AG10803 (cell line): ENCODE measurements around the gene ZBTB12.
A peak's percentile ranks its signal among the peaks of the same experiment; 100 is the strongest.

Experiments used
- DNase-seq: peaks from one replicate; pipeline ENCODE4 v3.0.0; 2010; ENCODE audit warnings: low read depth
- H3K4me3 ChIP-seq: 2 replicates; pipeline ENCODE4 v1.5.1; 2011; ENCODE audit warnings: mild to moderate bottlenecking, low read length, control low read depth
- CTCF ChIP-seq: conservative IDR thresholded peaks from 2 replicates; pipeline ENCODE4 v1.5.1; 2011; ENCODE audit warnings: mild to moderate bottlenecking, low read length, control low read depth, inconsistent platforms

Gene ZBTB12

GRCh38 chr6:31900917-31901414, 920 bp downstream of the ZBTB12 start:
- TF ChIP-seq CTCF, result no peak
- DNase-seq, result no peak
- peak overlapping the region; percentile 69 for H3K4me3 ChIP-seq

GRCh38 chr6:31899882-31900722, 1.8 kb downstream of the ZBTB12 start:
- no peak overlapping the region for H3K4me3 ChIP-seq
- no peak for DNase-seq
- TF ChIP-seq CTCF, result no peak

GRCh38 chr6:31899215-31899614, 2.7 kb downstream of the ZBTB12 start:
- DNase-seq, result no peak
- no peak for TF ChIP-seq CTCF

GRCh38 chr6:31898383-31899011, 3.4 kb downstream of the ZBTB12 start:
- DNase-seq, result peak; percentile 22
- TF ChIP-seq CTCF, result no peak
- peak overlapping the region; percentile 97 for H3K4me3 ChIP-seq

More at GRCh38 chr6:31899215-31899614, 2.7 kb downstream of the ZBTB12 start:
- no peak overlapping the region for H3K4me3 ChIP-seq

- peak; percentile 73 for DNase-seq
- TF ChIP-seq CTCF, result no peak; the same call in 1 of the 2 replicates
- H3K4me3 ChIP-seq, result peak within 1 kb of the TSS; percentile 97
Observed at GRCh38 chr6:31897612-31898382, 4.1 kb downstream of the ZBTB12 start, which contains the start of gene EHMT2. TSS of gene EHMT2 (minus strand) at chr6:31897698. CDS start at chr6:31897677, 21 bp downstream.

GRCh38 chr6:31896856-31897611, 4.9 kb downstream of the ZBTB12 start:
- no peak for TF ChIP-seq CTCF
- DNase-seq, result no peak
- peak overlapping the region; percentile 70 for H3K4me3 ChIP-seq
